GM18519 (cell line): Measurements from ENCODE around the gene LGALS8.

Source experiments
- ATAC-seq: cut with Tn5 transposase; IDR thresholded peaks from one replicate; pipeline ENCODE4 v1.9.1; 2021; ENCODE audit warnings: mild to moderate bottlenecking, moderate library complexity; ENCODE audit not compliant: unreplicated experiment, low FRiP score

Gene LGALS8

DNA sequence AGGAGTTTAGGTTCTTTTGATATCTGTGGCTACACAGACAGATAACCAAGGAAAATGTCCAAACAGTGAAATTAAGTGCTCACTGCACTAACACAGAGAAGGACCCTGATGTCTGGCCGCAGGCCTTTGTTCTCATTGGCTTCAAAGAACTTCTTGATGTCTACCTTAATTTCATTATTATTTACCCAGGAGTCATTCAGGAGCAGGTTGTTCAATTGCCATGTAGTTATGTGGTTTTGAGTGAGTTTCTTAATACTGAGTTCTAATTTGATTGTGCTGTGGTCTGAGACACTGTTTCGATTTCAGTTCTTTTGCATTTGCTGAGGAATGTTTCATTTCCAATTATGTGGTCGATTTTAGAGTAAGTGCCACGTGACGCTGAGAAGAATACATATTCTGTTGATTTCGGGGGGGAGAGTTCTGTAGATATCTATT is 15.2 kb upstream of the LGALS8 start:
- no peak for ATAC-seq

DNA sequence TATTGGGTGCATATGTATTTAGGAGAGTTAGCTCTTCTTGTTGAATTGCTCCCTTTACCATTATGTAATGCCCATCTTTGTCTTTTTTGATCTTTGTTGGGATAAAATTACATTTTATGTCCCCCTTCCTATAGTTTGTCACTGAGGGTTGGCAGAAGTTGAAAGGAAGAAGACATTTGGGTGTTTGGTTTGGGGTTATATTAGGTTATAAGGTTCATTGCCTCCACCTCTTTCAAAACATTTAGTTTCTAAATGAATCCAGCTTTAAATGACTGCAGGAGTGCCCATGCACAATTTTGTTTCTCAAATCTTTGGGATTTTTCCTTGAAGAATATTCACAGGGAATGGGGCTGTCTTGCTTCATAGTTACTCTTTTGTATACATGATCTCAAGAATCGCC is 14.6 kb upstream of the LGALS8 start:
- ATAC-seq, result no peak

GRCh38 chr1:236509647-236510401 is 14.0 kb upstream of the LGALS8 start:
- ATAC-seq, result no peak

GRCh38 chr1:236511735-236512418 is 11.9 kb upstream of the LGALS8 start:
- no peak for ATAC-seq

DNA sequence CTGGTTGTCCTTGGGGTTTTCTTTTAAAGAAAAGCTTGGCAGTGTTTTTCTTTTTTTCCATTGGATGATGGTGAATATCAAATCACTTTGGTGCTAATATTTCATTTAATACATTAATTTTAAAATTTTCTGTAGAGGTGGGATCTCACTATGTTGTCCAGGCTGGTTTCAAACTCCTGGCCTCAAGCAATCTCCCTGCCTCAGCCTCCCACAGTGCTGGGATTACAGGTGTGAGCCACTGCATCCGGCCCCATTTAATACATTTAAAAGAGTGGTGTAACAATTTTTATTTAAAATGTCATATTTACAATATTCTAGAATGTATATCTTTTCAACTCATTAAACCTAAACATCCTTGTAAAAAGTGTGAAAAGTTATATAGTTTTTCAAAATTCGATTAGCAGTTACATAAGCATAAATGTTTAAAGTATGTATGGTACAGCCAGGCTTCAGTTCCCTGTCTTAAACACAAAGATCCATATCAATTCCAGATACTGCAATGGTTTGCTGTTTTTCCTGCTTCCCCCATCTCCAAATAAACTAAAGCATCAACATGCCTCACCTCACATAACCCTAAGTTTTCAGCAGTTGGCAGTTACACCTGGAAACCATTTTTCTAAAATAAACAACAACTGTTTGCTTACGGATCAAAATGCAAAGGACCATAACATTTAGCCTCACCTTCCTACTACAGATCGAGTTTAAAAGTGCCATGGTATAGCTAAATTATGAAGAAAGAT is 8.9 kb upstream of the LGALS8 start:
- no peak for ATAC-seq

GRCh38 chr1:236515443-236515958 is 8.3 kb upstream of the LGALS8 start:
- ATAC-seq, result no peak

- ATAC-seq, result no peak
These were observed 6.7 kb upstream of the LGALS8 start for GRCh38 chr1:236516929-236517704.

DNA sequence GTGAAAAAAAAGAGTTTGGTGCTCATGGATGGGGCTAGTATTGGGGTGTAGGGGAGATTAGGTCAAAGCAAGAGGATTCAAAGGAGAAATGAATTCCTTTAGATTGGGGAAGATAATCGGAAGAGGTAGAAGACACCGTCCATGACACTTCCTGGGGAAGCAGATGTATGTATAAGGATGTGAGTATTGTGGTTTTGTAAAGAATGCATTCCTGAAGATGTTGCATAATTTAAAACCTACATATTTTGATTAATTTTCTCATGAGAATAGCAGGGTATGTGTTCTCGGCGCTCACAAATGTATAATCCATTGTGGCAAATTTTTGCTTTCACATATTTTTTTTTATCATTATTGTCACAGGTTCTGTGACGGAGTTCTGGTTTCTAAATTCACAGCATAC is 5.5 kb upstream of the LGALS8 start:
- no peak for ATAC-seq

DNA sequence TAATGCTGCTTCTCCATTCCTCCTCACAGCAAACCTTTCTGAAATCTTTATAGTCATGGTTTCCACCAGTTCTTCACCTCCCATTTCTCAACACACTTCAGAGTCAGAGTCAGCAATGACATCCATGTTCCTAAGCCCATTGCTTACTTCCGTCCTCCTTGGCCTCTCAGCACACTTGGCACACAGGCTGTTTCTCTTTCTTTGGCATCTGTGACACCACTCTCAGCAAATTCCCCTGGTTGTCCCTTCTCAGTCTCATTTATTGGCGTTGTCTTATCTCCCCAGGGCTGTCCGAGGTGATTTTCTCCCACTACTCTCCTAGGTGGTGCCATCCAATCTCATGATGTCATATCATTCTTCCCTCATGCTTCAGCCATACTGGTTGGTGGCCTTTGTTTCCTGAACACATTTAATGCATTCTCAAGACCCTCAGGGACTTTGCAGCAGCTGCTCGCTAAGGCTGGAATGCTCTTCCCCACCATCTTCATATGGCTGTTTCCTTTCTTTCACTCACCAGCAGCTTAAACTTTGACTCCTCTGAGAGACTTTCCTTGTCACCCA is 3.3 kb upstream of the LGALS8 start:
- ATAC-seq, result no peak

DNA sequence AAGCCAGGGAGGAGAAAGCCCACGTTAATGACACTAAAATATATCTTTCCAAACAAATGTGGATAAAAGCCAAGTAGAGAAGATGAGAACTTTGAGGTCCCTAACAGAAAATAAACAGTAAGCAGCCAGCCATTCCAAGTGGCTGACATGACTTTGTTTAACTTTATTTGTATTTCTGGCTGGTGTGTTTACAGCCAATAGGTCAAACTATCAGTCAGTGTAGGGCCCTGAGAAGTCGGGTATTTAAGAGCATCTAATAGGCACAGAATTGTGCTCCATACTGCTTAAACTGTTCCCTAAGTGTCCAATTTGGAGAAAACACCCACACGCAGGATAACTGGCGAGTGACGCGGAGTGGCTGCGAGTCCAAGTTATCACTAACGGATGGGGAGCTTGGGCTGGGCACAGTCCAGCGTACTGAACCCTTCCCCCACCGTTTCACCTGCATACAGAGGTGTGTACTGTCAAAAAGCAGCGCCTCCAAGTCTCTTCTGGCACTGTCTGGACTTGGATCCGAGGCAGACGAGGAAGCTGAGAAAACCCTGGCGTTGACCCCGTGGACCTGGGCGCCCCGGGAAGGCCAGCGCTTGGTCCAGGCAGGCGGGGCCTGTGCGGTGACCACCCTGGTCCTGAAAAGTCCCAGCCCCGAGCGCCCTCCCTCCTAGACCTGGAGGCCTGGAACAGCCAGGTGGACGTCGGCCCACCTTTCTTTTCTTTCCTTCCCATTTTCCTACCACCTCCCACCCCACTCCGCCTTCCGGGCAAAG is 662 bp upstream of the LGALS8 start:
- ATAC-seq, result no peak

- peak; percentile 92 for ATAC-seq
These were observed 536 bp downstream of the LGALS8 start for GRCh38 chr1:236524142-236524894.

DNA sequence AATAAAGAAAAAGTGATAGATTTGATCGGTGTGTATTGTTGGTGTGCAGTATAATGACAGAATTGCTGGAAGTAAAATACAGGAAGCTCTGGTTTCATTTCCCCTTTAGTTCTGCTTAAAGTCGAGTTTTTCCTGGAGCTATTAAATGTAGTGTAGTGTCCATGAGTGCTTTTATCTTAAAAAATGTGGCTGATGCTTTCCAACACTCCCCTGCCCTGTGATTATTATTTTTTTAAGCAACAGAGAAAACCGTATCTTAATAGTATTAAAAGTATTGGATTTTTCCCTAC is 1.1 kb downstream of the LGALS8 start:
- peak; percentile 12 for ATAC-seq

DNA sequence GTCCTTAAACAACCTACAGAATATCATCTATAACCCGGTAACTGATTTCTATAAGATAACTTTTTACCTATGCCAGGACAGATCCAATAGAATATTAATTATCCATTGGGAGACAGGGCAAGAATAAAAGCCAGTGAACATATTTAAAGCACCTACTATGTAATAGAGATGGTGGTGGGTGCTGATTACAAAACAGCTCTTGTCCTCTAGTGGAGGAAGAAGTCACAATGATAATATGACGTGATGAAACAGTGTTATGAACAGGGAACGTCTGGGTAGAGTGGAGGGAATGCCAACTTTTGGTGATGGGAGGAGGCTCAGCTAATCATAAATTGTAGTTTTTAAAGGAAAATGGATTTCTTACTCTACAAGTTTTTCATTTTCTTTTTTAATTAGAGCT is 2.3 kb downstream of the LGALS8 start:
- ATAC-seq, result no peak

DNA sequence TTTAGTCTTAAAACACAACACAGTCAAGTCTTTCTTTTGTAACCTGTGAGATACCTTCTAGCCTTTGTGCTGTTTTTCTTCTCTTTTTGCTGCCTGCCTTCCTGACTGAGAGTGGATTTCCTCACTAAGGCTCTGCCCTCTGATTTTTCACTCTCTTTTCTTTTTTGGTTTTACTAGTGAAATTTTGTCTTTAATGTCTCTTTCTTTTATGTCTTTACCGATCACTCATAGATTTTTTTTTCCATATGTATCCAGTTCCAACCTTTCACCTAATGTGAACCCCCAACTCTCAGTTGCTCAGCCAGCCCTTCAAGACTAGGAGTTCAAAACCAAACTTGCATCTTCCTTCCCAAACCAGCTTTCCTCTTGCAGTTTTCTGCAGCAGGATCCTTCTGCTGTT is 6.5 kb downstream of the LGALS8 start:
- ATAC-seq, result no peak

DNA sequence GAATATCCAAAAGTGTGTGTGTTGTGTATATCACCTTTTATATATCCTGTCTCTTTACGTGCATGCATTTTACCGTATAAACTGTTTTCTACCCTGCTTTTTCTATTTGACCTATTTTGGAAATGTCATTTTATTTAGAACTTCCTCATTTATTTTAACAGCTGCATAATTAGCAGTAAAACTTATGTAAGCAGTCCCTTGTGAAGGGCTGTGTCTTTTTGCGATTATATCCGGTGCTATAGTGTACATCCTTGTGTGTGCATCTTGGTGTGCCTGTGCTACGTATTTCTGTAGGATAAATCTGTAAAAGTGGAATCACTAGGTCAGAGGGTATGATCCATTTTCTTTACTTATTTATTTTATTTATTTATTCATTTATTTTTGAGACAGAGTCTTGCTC is 7.2 kb downstream of the LGALS8 start:
- no peak for ATAC-seq

GRCh38 chr1:236532850-236533249 is 9.1 kb downstream of the LGALS8 start:
- ATAC-seq, result no peak

DNA sequence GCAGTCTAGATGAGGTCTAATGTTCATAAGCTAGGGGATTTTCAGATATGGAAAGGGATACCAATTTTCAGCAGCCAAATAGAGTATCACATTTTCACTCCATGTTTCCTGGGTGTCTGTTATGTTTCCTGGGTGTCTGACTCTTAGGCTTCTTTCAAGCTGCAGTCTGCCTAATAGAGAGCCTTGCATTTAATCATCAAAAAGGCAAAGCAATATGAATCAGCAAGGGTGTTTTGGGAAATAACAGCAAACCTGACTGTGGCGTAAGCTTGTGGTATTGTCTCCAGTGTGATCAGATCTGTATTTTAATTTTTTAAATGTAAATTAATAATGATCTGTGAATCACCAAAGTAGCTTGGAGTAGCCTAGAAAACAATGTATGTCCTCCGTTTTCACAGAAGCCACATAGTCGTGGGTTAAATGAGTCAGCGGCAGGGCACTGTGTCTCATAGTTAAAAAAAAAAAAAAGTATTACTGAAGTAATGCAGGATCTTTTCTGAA is 10.4 kb downstream of the LGALS8 start:
- no peak for ATAC-seq

GRCh38 chr1:236535190-236535589 is 11.4 kb downstream of the LGALS8 start:
- ATAC-seq, result no peak

- no peak for ATAC-seq
These were observed 11.9 kb downstream of the LGALS8 start for GRCh38 chr1:236535662-236536161.
